ENCODE measurements around the gene MET. TPM values are rescaled to one million over a fixed set of nuclear protein-coding genes. Genes with fewer than 3 reads are reported as not detected.

Gene MET
- total and polyA plus RNA-seq, 2 of the 13 experiments (the other 11 are each of a cell fraction or from before 2014, with no cell fraction given): 21.8 to 31.5 TPM

GRCh38 chr7:116686033-116686432, 14.0 kb downstream of the MET start (continued):
- TF ChIP-seq NR0B2 (CRISPR knock-in tag; IDR thresholded peaks at IDR 0.05) (no peak), CBX5 (CRISPR knock-in tag; IDR thresholded peaks at IDR 0.05; ENCODE audit: borderline replicate concordance) (no peak), FIP1L1 (IDR thresholded peaks at IDR 0.05; ENCODE audit: borderline replicate concordance, insufficient read depth, low read depth, low read length) (no peak), NBN (conservative IDR thresholded peaks at IDR 0.05) (no peak), ZNF225 (CRISPR knock-in tag; IDR thresholded peaks at IDR 0.05) (no peak), AHDC1 (CRISPR knock-in tag; IDR thresholded peaks at IDR 0.05; ENCODE audit: borderline replicate concordance) (0 out of 2 replicates have a peak, but pooled peaks have one; percentile 28), ARNT2 (CRISPR knock-in tag; IDR thresholded peaks at IDR 0.05; ENCODE audit: low read depth) (no peak), ZNF792 (CRISPR knock-in tag; IDR thresholded peaks at IDR 0.05) (no peak), ARID2 (CRISPR knock-in tag; IDR thresholded peaks at IDR 0.05; ENCODE audit: borderline replicate concordance) (no peak), TCF7 (IDR thresholded peaks at IDR 0.05; ENCODE audit: low read depth) (peak; percentile 43; the same call in 1 of the 2 replicates), ZNF441 (CRISPR knock-in tag; IDR thresholded peaks at IDR 0.05; ENCODE audit: borderline replicate concordance) (no peak), ZFY (CRISPR knock-in tag; IDR thresholded peaks at IDR 0.05) (peak; percentile 36; the same call in 1 of the 2 replicates), HNF4A (CRISPR knock-in tag; IDR thresholded peaks at IDR 0.05) (0 out of 2 replicates have a peak, but pooled peaks have one; percentile 27), ZFX (CRISPR knock-in tag; IDR thresholded peaks at IDR 0.05; ENCODE audit: low read depth) (peak; percentile 59; the same call in 1 of the 2 replicates), SALL1 (CRISPR knock-in tag; IDR thresholded peaks at IDR 0.05) (peak; percentile 53), ZUFSP (CRISPR knock-in tag; IDR thresholded peaks at IDR 0.05; ENCODE audit: borderline replicate concordance) (no peak), KLF15 (CRISPR knock-in tag; IDR thresholded peaks at IDR 0.05; ENCODE audit: borderline replicate concordance) (no peak), PRPF4 (IDR thresholded peaks at IDR 0.05; ENCODE audit: low read depth, low read length, poor library complexity, severe bottlenecking) (no peak)

Data from HepG2 (cell line).